Astrocyte (in vitro differentiated cells and primary cell): ENCODE results near the gene GPR26.

Experiments used
- CTCF ChIP-seq: IDR thresholded peaks from 2 replicates; pipeline ENCODE4 v1.5.1; 2011; ENCODE audit warnings: low read depth, mild to moderate bottlenecking, inconsistent platforms, low read length, moderate library complexity; ENCODE audit not compliant: insufficient read depth
- EZH2 ChIP-seq: IDR thresholded peaks from 2 replicates; pipeline ENCODE4 v1.6.1; 2012; ENCODE audit warnings: mild to moderate bottlenecking, low read length, inconsistent platforms; ENCODE audit not compliant: insufficient read depth

DNA sequence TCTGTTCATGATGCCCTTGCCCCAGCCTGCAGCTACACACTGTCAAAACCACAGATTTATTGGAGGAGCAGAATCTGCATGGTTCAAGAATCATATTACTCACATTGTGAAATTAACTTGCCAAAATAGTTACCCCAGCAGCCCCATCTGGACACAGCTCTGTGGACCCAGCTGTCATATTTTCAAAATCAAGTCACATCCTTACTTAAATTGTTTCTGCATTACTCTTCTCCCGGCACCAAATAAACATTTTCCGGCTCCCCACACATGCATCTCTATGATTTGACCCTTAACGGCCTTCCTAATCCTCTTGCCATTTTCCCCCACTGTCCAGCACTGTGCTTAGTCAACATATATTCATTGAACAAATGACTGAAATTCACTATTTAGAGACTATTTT lies 43.8 kb upstream of the GPR26 start:
- TF ChIP-seq CTCF (no peak), EZH2 (no peak)
